GM12878 (cell line): ENCODE results near the gene ATP7B. TPM values are rescaled to one million over a fixed set of nuclear protein-coding genes. Genes with fewer than 3 reads are reported as not detected.

Experiments used
- ATAC-seq: fragments of 200-7000 bp; cut with Tn5 transposase; 3 replicates; pipeline ENCODE4 v1.9.1; 2020; ENCODE audit warnings: mild to moderate bottlenecking, moderate library complexity
- BruUV-seq: library from RNA; stranded (reverse); fragments of 400-500 nt; replicated peaks from 2 replicates; lab custom pipeline; 2021; lab: Mats Ljungman, UMichigan
- CTCF ChIA-PET: fragments of 300-600 bp; sonication (Branson Sonifier 250); formaldehyde crosslinking; extraction: SDS; loops from one replicate; lab custom pipeline; 2021; ENCODE audit warnings: inconsistent platforms; lab: Yijun Ruan, JAX
- POLR2A ChIA-PET: fragments of 350-600 bp; formaldehyde crosslinking; extraction: SDS; loops from one replicate; lab custom pipeline; 2021; ENCODE audit warnings: inconsistent platforms; lab: Charles Lee
- RAD21 ChIA-PET: fragments of 300-600 bp; sonication (Branson Sonifier 250); formaldehyde crosslinking; loops from one replicate; lab custom pipeline; 2023; ENCODE audit warnings: antibody characterized with exemption; ENCODE audit not compliant: unreplicated experiment; lab: Charles Lee
- SMC1A ChIA-PET: fragments of 300-600 bp; sonication (Branson Sonifier 250); formaldehyde crosslinking; loops from one replicate; lab custom pipeline; 2023; ENCODE audit not compliant: unreplicated experiment, uncharacterized antibody; lab: Charles Lee
- DNase-seq: peaks from one replicate; pipeline ENCODE4 v3.0.0-alpha.2; 2011; ENCODE audit warnings: low read depth, low spot score
- FAIRE-seq: peaks from 3 replicates; lab custom pipeline; 2011; peaks lifted over from hg19 to GRCh38; lab: Jason Lieb, UNC
- H2AFZ ChIP-seq: 2 replicates; pipeline ENCODE4 v1.6.0; 2011; ENCODE audit warnings: low read depth, low read length, control low read depth; ENCODE audit not compliant: control insufficient read depth
- H3K27ac ChIP-seq: 2 replicates; pipeline ENCODE4 v1.5.1; 2011; ENCODE audit warnings: control low read depth; ENCODE audit not compliant: control insufficient read depth, insufficient read depth
- H3K27me3 ChIP-seq, 2 experiments: replicated peaks in 1 of 2; 2 replicates each; pipeline versions ENCODE4 v1.6.0 to v1.6.1; 2011; ENCODE audit warnings: low read length in 1 of 2; ENCODE audit not compliant: control insufficient read depth in 2 of 2, insufficient read depth in 2 of 2
- H3K36me3 ChIP-seq, 2 experiments: 2 replicates each; pipeline ENCODE4 v1.5.1; 2011; ENCODE audit warnings: low read length in 1 of 2; ENCODE audit not compliant: control insufficient read depth in 2 of 2, insufficient read depth in 2 of 2
- H3K4me1 ChIP-seq: 2 replicates; pipeline ENCODE4 v1.6.1; 2011; ENCODE audit warnings: mild to moderate bottlenecking, low read length, moderate library complexity, mixed read lengths; ENCODE audit not compliant: control insufficient read depth, insufficient read depth
- H3K4me2 ChIP-seq: 2 replicates; pipeline ENCODE4 v1.6.0; 2011; ENCODE audit warnings: control low read depth; ENCODE audit not compliant: control insufficient read depth, insufficient read depth
- H3K4me3 ChIP-seq: fragments of 200-600 bp; sonication (generic); 2 replicates; pipeline ENCODE4 v1.5.1; 2016
- H3K79me2 ChIP-seq: 2 replicates; pipeline ENCODE4 v1.6.0; 2011; ENCODE audit warnings: low read length; ENCODE audit not compliant: control insufficient read depth, insufficient read depth
- H3K9ac ChIP-seq: 2 replicates; pipeline ENCODE4 v1.8.0; 2011; ENCODE audit warnings: low read length, control low read depth, mixed read lengths; ENCODE audit not compliant: control insufficient read depth, insufficient read depth
- H3K9me3 ChIP-seq: replicated peaks from 3 replicates; pipeline ENCODE4 v1.5.1; 2011; ENCODE audit warnings: mild to moderate bottlenecking, low read length; ENCODE audit not compliant: control insufficient read depth, insufficient read depth
- H4K20me1 ChIP-seq: 2 replicates; pipeline ENCODE4 v1.6.0; 2011; ENCODE audit not compliant: control insufficient read depth, insufficient read depth
- EED ChIP-seq: sonication (generic); IDR thresholded peaks from 2 replicates; pipeline ENCODE4 v1.6.1; 2016; ENCODE audit warnings: antibody characterized with exemption, low read depth
- HCFC1 ChIP-seq: fragments of 150-350 bp; IDR thresholded peaks from 2 replicates; pipeline ENCODE4 v1.6.1; 2014; ENCODE audit warnings: low read length
- HDAC6 ChIP-seq: fragments of 200-600 bp; sonication (generic); IDR thresholded peaks from one replicate; pipeline ENCODE4 v1.8.0; 2017; ENCODE audit warnings: antibody characterized with exemption; ENCODE audit not compliant: unreplicated experiment
- HSF1 ChIP-seq: fragments of 150-350 bp; IDR thresholded peaks from 2 replicates; pipeline ENCODE4 v1.6.1; 2014; ENCODE audit warnings: mild to moderate bottlenecking, low read depth, low read length
- RCOR1 ChIP-seq: conservative IDR thresholded peaks from 2 replicates; pipeline ENCODE4 v1.6.1; 2012; ENCODE audit warnings: low read depth, low read length, improper control_type of control experiment
- REST ChIP-seq: IDR thresholded peaks from 2 replicates; pipeline ENCODE4 v1.6.1; 2012; ENCODE audit warnings: mild to moderate bottlenecking, low read depth, low read length
- RFX5 ChIP-seq: IDR thresholded peaks from 2 replicates; pipeline ENCODE4 v1.6.1; 2011; ENCODE audit warnings: low read depth, low read length, improper control_type of control experiment
- SIN3A ChIP-seq: IDR thresholded peaks from 2 replicates; pipeline ENCODE4 v1.6.1; 2012; ENCODE audit warnings: low read depth, low read length, improper control_type of control experiment
- SP1 ChIP-seq: IDR thresholded peaks from one replicate; pipeline ENCODE4 v1.6.1; 2011; ENCODE audit warnings: low read depth, low read length
- STAT1 ChIP-seq: fragments of 450-650 bp; conservative IDR thresholded peaks from 2 replicates; pipeline ENCODE4 v1.6.1; 2014; ENCODE audit warnings: antibody characterized with exemption, mild to moderate bottlenecking
- ZNF207 ChIP-seq: fragments of 450-650 bp; IDR thresholded peaks from 2 replicates; pipeline ENCODE4 v1.6.1; 2014; ENCODE audit warnings: antibody characterized with exemption, mild to moderate bottlenecking, borderline replicate concordance
- WGBS: methylation state at CpG from one replicate; pipeline ENCODE4 v1.1.6; 2016; ENCODE audit warnings: low lambda C conversion rate; ENCODE audit not compliant: insufficient replicate concordance, insufficient coverage; ENCODE audit errors: missing lambda C conversion rate; 5-methylcytosine and 5-hydroxymethylcytosine counted together
- in situ Hi-C: fragments of 300-500 bp; cut with MboI; formaldehyde crosslinking; loops from 9 replicates; pipeline ENCODE4 v1.14.3; 2018; ENCODE audit warnings: mixed read lengths
- intact Hi-C: fragments of 100-400 bp; cut with micrococcal nuclease; formaldehyde crosslinking; loops from one replicate; pipeline ENCODE4 v1.14.2; 2022; ENCODE audit not compliant: unreplicated experiment
- polyA plus RNA-seq, 11 experiments: library from polyadenylated mRNA; depleted of rRNA in 4 of 11; unstranded in 6 of 11; stranded (reverse) in 5 of 11; fragments of >200 nt; fragmentation: Nextera tagmentation in 4 of 11; fragmentation: Illumina TruSeq in 1 of 11; extraction: Ambion mirVana in 4 of 11; extraction: Trizol in 1 of 11; gene quantifications; 1 replicate in 1 of 11; 2 replicates in 10 of 11; pipeline versions ENCODE4 v1.2.1 to v1.2.3, GENCODE V29; 2011 to 2016; ENCODE audit warnings: inconsistent platforms in 2 of 11, missing spikeins in 2 of 11, low read depth in 1 of 11
- total RNA-seq, 4 experiments: library from RNA; depleted of rRNA in 3 of 4; stranded (reverse); fragments of >200 nt in 3 of 4; fragmentation: Illumina TruSeq in 1 of 4; extraction: Trizol in 1 of 4; gene quantifications; 2 replicates each; pipeline versions ENCODE4 v1.2.1 to v1.2.3, GENCODE V29; 2013 to 2021

ATP7B gene
- total and polyA plus RNA-seq, 10 of the 15 experiments (the other 5 are each of a cell fraction or from before 2014, with no cell fraction given), result under 0.01 to 1.1 (median 0.06) TPM; not detected in 2

GRCh38 chr13:51914137-51914493 is 97.1 kb downstream of the ATP7B start:
- in situ Hi-C loops (no loop called here), intact Hi-C loops (no loop called here)
- Histone ChIP-seq H4K20me1 (no peaks in the 10 kb centered on the region), H3K9me3 (no peaks in the 10 kb centered on the region), H2AFZ (no peak overlapping the region), H3K36me3 (no peaks in the 10 kb centered on the region), H3K4me2 (no peak overlapping the region), H3K4me3 (no peak overlapping the region), H3K9ac (no peak overlapping the region), H3K79me2 (no peaks in the 10 kb centered on the region), H3K27ac (no peak overlapping the region), H3K4me1 (peaks cover 6% of the 10 kb centered on the region; the same call in 1 of the 2 replicates), H3K27me3 (peaks cover 0 to 7% of the 10 kb centered on the region in 2 experiments; a peak in 3 of 4 replicates)
- ATAC-seq, result no peak
- ChIA-PET SMC1A (interaction anchor here (1.0 to 2.6 kb wide), 4 partner anchors 9 to 52 kb away, joined by 3 to 9 read pairs (median 4); no protein-coding TSS in a partner anchor), RAD21 (interaction anchor here (1.7 kb wide), 1 partner anchor 19 kb away, joined by 5 read pairs; no protein-coding TSS in a partner anchor), CTCF (interaction anchor here (1.0 to 1.4 kb wide), 2 partner anchors 48 to 214 kb away, joined by 3 to 4 read pairs; no protein-coding TSS in a partner anchor), POLR2A (interaction anchor here (0.7 kb wide), 1 partner anchor 52 kb away, joined by 3 read pairs; no protein-coding TSS in a partner anchor)
- no peak for FAIRE-seq
- 43% methylated on average over 7 of the region's 7 CpGs for WGBS
- no peak for DNase-seq
- no TSS peak for BruUV-seq
- TF ChIP-seq HSF1 (no peak), SP1 (no peak)

- RAD21 ChIA-PET, result interaction anchor here (0.9 to 1.7 kb wide), 5 partner anchors 12 to 84 kb away, joined by 3 to 10 read pairs (median 3); no protein-coding TSS in a partner anchor
- DNase-seq (no peak), ATAC-seq (peak; percentile 58), FAIRE-seq (no peak)
- Histone ChIP-seq H4K20me1 (no peaks in the 10 kb centered on the region), H3K79me2 (no peaks in the 10 kb centered on the region), H3K4me3 (no peak overlapping the region), H3K27me3 (peaks cover 0 to 7% of the 10 kb centered on the region in 2 experiments; a peak in 3 of 4 replicates), H3K36me3 (no peaks in the 10 kb centered on the region), H3K27ac (no peak overlapping the region), H3K4me1 (peaks cover 6% of the 10 kb centered on the region; the same call in 1 of the 2 replicates), H2AFZ (no peak overlapping the region), H3K9me3 (no peaks in the 10 kb centered on the region), H3K9ac (no peak overlapping the region), H3K4me2 (no peak overlapping the region)
- 42% methylated on average over 4 of the region's 4 CpGs for WGBS
- SMC1A ChIA-PET, result interaction anchor here (0.6 to 3.2 kb wide), 9 partner anchors 10 to 213 kb away, joined by 3 to 12 read pairs (median 4); no protein-coding TSS in a partner anchor
- CTCF ChIA-PET, result interaction anchor here (0.8 to 2.2 kb wide), 9 partner anchors 11 to 214 kb away, joined by 3 to 13 read pairs (median 4); no protein-coding TSS in a partner anchor
- POLR2A ChIA-PET, result interaction anchor here (0.7 kb wide), 1 partner anchor 52 kb away, joined by 3 read pairs; no protein-coding TSS in a partner anchor
- in situ Hi-C loops (no loop called here), intact Hi-C loops (no loop called here)
- BruUV-seq, result no TSS peak
- TF ChIP-seq RCOR1, result no peak
- TF ChIP-seq SIN3A, result no peak
- no peak for TF ChIP-seq ZNF207
- TF ChIP-seq HDAC6, result no peak
- no peak for TF ChIP-seq RFX5
- no peak for TF ChIP-seq EED
- TF ChIP-seq REST, result no peak
- no peak for TF ChIP-seq HCFC1
- no peak for TF ChIP-seq STAT1
Observed at GRCh38 chr13:51913421-51914136, 97.7 kb downstream of the ATP7B start.
